Fibroblast of peridontal ligament (primary cell): ENCODE measurements around the gene APOM.

Experiments
- DNase-seq: peaks from one replicate; pipeline ENCODE4 v3.0.0-alpha.2; 2010; ENCODE audit errors: extremely low read depth

Gene APOM

DNA sequence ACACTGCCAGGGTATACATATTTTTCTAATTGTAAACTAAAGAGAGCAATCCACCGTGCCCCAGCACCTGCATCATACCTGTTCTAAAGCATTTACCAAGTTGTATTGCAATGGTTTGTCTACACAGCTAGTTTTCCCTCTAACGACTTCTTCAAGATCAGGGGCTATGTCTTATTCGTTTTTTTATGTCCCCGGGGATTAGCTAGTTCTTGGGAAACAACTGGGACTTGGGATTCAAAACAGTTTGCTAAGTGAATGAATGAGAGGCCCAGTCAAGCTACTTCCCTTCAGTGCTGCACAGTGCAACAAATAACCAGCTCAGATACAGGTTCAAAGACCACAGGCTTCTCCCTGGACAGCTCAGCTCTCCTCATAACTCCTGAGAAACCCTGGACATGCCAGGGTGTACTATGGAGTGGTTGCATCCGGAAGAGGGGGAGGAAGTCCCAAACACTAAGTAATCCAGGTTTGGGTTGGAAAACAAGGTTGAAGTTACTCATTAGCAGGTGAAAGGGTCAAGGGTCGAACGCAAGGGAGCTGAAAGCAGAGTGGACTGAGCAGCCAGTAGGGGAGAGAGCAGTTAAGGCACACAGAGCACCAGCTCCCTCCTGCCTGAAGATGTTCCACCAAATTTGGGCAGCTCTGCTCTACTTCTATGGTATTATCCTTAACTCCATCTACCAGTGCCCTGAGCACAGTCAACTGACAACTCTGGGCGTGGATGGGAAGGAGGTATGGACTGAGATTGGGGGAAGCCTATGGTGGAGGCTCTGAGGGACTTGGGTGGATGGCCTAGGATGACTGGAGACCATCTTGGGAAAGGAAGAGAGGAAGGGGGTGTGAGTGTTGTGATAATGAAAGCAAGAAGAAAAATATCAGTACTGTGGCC is at the start of gene APOM:
Gene APOM (plus strand): TSS at position 546 of the 889 bp plus-strand sequence. CDS start 73 bp downstream, at position 619.
- DNase-seq, result no peak

DNA sequence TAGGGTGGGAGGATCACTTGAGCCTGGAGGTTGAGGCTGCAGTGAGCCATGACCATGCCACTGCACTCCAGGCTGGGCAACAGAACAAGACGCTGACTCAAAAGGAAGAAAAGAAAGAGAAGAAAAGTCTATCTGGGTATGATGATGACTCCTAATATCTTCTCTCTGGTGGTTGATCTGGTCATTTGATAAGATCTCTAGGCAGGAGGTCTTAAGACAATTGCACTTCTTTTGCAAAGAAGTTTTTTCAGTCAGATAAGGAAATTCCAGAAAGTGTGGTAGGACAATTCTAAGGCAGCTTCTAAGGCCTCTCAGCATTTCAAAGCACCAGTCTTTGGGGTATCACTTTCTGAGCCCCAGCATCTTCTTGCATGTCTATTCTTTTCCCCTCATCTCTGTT is 48.4 kb upstream of the APOM start:
- DNase-seq, result no peak

DNA sequence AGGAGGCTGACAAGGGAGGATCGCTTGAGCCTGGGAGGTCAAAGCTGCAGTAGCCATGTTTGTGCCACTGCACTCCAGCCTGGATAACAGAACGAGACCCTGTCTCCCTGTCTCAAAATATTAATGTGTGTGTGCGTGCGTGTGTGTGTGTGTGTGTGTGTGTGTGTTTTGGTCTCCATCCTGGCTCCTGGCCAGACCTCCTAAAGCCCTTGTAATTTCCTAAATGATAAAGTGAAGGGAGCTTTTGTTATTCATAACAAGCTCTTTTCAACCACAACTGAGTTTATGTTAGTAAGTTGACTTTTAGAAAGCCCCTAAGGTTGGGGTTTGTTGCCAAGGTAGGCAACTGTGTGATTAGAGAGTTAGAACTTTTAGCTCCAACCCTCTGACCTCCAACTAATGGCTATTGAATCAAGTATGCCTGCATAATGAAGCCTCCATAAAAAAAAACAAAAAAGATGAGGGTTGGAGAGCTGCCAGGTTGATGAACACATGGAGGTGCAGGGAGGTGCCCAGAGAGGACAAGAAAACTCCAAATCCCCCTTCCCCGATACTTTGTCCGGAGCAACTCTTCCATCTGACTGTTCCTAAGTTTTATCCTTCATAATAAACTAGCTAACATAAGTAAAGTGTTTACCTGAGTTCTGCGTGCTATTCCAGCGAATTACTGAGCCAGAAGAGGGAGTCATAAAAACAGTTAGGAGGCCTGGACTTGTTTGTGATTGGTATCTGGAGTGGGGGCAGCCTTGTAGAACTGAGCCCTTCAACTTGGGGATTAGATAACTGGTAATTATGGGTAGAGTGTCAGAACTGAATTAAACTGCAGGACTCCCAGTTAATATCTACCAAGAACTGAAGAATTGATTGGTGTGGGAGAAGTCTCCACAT is 45.9 kb upstream of the APOM start:
- no peak for DNase-seq

DNA sequence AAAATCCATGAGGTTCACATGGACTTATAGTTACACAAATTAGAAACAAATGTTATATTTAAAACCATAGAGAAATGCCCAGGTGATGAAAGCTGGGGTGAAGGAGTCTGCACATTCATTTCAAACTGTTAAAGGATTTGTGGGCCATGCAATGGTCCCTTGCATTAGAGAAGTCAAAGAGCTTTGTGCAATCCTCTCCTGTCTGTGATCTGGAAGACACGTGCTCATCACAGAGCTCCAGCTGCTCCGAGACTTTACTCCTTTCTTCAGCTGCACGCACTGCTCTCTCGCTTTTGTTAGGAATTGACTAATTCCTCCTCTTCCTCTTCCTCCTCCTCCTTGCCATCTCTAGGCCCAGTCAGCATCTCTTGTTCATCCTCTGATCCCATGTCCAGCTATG is 44.7 kb upstream of the APOM start:
- DNase-seq, result peak; percentile 45

DNA sequence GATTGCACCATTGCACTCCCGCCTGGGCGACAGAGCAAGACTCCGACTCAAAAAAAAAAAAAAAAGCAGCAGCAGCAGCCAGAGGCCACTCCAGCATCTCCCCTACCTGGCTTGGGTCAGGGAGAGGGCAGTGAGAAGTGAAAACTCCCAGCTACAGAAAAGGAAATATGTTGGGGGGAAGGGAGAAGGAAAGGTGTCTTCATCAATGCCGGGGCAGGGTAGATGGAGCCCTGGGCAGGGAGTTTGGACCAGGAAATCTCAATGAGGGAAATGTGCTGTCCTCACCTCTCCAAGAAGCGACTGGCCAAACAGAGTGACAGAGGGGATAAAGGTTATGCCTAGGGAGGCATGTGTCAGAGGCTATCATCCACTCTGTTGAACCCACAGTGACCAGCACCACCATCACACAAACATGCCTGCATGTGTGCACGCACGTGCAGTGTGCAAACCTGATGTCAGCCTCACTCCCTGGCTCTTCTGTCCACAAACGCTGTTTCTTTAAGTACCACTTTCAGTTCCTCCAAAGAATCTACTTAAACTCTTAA is 41.5 kb upstream of the APOM start:
- DNase-seq, result no peak

GRCh38 chr6:31614684-31615578 is 40.8 kb upstream of the APOM start, which contains the start of gene AIF1:
Gene AIF1, plus strand, starts transcription at chr6:31615234. Its CDS starts 96 bp downstream, at chr6:31615330.
- no peak for DNase-seq

- DNase-seq, result no peak
Observed at GRCh38 chr6:31615748-31616147, 39.9 kb upstream of the APOM start.

DNA sequence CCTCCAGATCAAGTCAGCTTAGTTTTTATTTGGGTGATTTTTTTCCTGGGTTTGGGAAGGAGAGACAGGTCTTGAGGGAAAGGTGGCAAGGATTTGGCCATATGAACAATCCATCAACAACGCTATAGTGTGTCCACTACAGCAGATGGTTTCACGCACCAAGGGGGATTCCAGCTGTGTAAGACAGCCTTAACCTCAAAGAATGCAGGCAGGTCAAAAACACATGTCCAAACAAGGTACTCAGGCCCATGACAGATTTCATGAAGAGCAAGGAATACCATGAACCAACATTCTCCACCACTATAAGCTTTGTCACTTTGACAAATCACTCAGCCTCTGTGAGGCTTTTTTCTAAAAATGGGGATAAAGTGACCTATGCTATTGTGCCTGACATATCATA is 38.7 kb upstream of the APOM start:
- DNase-seq, result no peak

- peak; percentile 98 for DNase-seq
Observed at GRCh38 chr6:31619805-31620585, 35.7 kb upstream of the APOM start.

DNA sequence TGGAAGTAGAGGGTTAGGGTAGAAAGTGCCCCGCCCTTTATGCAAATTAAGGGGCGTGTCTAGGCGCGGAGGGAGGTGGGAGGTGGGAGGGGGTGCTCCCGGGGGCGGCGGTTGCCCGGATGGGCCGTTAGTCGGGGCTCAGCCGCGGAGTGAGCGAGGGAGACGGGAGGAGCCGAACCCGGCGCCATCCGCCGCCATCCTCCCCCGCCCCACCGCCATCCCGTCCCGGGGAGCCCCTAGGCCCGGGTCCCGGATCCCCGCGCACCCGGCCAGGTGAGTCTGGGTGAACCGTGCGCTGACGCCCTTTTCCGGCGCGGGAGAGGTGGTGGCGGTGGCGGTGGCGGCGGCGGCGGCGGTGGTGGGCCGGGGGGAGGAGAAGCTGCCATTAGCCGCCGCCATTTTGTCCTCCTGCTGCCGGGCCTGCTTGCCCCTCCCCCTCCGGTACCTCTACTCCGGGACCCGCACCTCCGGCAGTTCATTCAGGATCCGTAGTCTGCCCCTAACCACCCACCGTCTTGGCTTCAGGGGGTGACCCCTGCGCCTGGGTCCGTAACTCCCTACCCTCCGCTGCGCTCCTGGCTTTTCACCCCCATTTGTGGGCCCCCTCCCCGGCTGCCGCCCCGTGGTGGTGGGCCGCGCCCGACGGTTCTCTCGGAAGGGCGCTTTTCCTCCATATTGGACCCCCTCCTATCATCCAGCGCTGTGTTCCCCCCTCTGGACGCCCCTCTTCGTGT is 34.9 kb upstream of the APOM start, which contains the start of gene PRRC2A:
Gene PRRC2A (plus strand): TSS at position 130 of the 734 bp plus-strand sequence. CDS start 2,075 bp downstream, outside the sequence.
- peak; percentile 48 for DNase-seq

GRCh38 chr6:31621320-31621939 is 34.3 kb upstream of the APOM start:
- DNase-seq, result no peak

DNA sequence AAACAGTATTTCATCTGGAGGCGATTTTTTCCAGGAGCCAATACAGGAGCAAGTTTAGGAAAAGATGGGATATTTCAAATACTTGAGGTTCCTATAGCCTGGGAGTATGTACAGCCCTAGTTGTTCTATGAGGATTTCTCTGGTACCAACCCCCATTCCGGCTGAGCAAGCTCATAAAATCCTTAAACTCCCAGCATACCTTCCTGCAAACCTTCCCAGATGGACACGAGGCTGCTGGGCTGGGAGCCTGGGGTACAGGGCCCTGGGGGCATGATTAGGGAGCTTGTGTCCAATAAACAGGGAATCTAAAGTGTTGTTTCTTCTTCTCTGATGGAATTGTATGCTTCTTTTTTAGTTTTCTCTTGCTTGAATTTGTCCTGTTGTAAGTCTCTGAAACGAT is 33.7 kb upstream of the APOM start:
- peak; percentile 20 for DNase-seq

DNA sequence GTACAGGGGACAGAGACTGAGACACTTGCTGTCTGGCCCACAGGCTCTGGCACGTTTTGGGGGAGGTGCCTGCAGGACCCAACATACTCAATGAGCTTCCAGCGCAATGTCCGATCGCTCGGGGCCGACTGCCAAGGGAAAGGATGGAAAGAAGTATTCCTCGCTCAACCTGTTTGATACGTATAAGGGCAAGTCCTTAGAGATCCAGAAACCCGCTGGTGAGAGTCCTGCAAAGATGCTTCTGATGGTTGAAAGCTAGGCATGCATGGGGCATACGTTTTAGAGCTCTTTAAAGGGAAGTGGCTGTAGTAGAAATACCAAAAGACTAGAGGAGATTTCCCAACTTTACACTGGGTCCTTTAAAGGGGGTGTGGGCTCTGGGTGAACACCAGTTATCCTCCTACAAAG is 33.0 kb upstream of the APOM start:
- no peak for DNase-seq

GRCh38 chr6:31624070-31624469 is 31.6 kb upstream of the APOM start:
- no peak for DNase-seq

DNA sequence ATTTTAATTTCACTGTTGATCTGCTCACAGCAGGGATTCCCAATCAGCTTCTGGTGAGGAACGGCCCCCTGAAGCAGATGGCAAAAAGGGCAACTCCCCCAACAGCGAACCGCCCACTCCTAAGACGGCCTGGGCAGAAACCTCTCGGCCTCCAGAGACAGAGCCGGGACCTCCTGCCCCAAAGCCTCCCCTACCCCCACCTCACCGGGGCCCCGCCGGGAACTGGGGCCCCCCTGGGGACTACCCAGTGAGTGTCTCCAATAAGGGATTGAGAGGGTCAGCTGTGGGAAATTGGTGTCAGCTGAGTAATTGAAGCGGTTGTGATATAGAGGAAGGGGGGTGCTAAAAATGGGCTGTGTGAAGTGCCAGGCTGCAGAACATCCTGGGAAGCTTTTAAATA is 28.7 kb upstream of the APOM start:
- no peak for DNase-seq

DNA sequence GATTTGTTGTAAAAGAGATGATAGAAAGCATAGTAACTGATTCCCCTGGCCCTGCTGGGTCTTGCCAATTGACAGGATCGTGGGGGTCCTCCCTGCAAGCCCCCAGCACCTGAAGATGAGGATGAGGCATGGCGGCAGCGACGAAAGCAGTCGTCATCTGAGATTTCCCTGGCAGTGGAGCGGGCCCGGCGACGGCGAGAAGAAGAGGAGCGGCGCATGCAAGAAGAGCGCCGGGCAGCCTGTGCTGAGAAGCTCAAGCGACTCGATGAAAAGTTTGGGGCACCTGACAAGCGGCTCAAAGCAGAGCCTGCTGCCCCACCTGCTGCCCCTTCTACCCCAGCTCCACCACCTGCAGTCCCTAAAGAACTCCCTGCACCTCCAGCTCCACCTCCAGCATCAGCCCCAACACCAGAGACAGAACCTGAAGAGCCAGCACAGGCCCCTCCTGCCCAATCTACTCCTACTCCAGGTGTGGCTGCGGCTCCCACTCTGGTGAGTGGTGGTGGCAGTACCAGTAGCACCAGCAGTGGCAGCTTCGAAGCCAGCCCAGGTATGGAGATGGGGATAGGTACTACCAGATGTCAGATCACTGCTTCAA is 27.9 kb upstream of the APOM start:
- DNase-seq, result no peak

DNA sequence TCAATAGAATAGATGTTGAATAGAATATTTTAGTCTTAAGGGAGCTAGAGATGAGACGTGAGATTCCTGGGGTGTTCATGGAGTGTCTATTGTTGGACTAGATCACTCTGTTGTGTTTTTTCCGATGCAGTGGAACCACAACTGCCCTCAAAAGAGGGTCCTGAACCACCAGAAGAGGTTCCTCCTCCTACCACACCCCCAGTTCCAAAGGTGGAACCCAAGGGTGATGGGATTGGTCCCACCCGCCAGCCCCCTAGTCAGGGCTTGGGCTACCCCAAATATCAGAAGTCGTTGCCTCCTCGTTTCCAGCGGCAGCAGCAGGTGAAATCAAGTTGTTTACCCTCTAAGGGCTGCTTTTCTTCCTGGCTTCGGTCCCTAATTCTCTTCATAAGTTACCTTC is 26.7 kb upstream of the APOM start:
- no peak for DNase-seq

DNA sequence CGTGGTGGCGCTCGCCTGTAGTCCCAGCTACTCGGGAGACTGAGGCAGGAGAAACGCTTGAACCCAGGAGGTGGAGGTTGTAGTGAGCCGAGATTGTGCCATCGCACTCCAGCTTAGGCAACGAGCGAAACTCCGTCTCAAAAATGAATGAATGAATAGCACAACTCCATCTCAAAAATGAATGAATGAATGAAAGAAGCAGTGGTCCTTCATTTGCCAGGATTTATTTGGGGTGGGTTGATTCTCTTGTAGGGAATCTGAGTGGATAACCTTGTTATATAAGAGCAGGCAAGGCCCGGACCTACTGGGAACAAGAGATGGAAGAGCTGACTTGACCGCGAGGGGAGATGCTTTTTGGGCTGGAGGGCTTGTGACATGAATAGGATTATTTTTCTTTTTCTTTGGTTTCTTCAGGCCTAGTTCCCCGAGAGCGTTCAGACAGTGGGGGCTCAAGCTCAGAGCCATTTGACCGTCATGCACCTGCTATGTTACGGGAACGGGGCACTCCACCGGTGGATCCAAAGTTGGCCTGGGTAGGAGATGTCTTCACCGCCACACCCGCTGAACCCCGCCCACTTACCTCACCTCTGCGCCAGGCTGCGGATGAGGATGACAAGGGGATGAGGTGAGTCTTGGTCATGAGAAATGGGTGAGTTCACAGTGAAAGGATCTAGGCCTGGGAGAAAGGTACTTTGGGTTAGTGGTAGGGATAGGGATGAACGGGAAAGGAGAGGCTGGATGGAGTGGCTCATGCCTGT is 25.3 kb upstream of the APOM start:
- DNase-seq, result no peak
